Uterus (tissue), 4 donors: ENCODE data around the gene RPAP3. TPM values are rescaled to one million over a fixed set of nuclear protein-coding genes. Genes with fewer than 3 reads are reported as not detected.
A peak's percentile ranks its signal among the peaks of the same experiment; 100 is the strongest.
"Not testable (repeated sequence)": the region's sequence is repeated elsewhere in the genome, so short reads cannot be mapped to it uniquely, and the experiment has no call there.

Experiments used
- DNase-seq, 2 donors: peaks; one replicate each; pipeline ENCODE4 v3.0.0-alpha.2; 2019 to 2020
- H3K27ac ChIP-seq, 2 donors: fragments of 200-600 bp; sonication (generic); 1 replicate in 1 of 2; 2 replicates in 1 of 2; pipeline ENCODE4 v1.5.1; 2016 to 2018
- H3K27me3 ChIP-seq, 2 donors: fragments of 200-600 bp; sonication (generic); one replicate each; pipeline ENCODE4 v1.5.1; 2018 to 2019; ENCODE audit warnings: control low read depth in 1 of 2
- H3K36me3 ChIP-seq, 2 donors: fragments of 200-600 bp; sonication (generic); one replicate each; pipeline ENCODE4 v1.5.1; 2019; ENCODE audit warnings: control low read depth in 1 of 2
- H3K4me1 ChIP-seq, 2 donors: fragments of 200-600 bp; sonication (generic); one replicate each; pipeline ENCODE4 v1.5.1; 2018 to 2019; ENCODE audit warnings: control low read depth in 1 of 2
- H3K4me3 ChIP-seq, 2 donors: fragments of 200-600 bp; sonication (generic); 1 replicate in 1 of 2; 2 replicates in 1 of 2; pipeline ENCODE4 v1.5.1; 2018 to 2019; ENCODE audit warnings: mild to moderate bottlenecking in 1 of 2
- H3K9me3 ChIP-seq, 2 donors: fragments of 200-600 bp; sonication (generic); one replicate each; pipeline ENCODE4 v1.5.1; 2019; ENCODE audit warnings: control low read depth in 1 of 2
- CTCF ChIP-seq, 4 experiments: fragments of 200-600 bp in 2 of 4; fragments of 450-650 bp in 2 of 4; sonication (generic) in 2 of 4; IDR thresholded peaks; one replicate each; pipeline ENCODE4 v1.5.1; 2016 to 2019; ENCODE audit warnings: antibody characterized with exemption in 4 of 4, mild to moderate bottlenecking in 2 of 4, moderate library complexity in 1 of 4
- POLR2A ChIP-seq, 2 donors: fragments of 450-650 bp; IDR thresholded peaks; one replicate each; pipeline ENCODE4 v1.6.1; 2016; ENCODE audit warnings: antibody characterized with exemption in 2 of 2, mild to moderate bottlenecking in 1 of 2, moderate library complexity in 1 of 2
- intact Hi-C: fragments of 100-400 bp; cut with DNase I; formaldehyde crosslinking; loops from one replicate; pipeline ENCODE4 v1.15.1; 2023; ENCODE audit warnings: low total_unique reads
- total RNA-seq, 4 donors: library from RNA; depleted of rRNA in 3 of 4; stranded (reverse); fragments of >200 nt in 3 of 4; gene quantifications; one replicate each; pipeline versions ENCODE4 v1.1.0 to v1.2.4, GENCODE V29; 2014 to 2023
- donor health status: DM: yes; HTN: yes; CAD: no.

The RPAP3 gene
- total RNA-seq, 4 donors from 2014 or later, result 16.8 to 33.6 (median 22.2) TPM

- DNase-seq, result no peak
- Histone ChIP-seq H3K36me3 (no peaks in the 10 kb centered on the region), H3K4me1 (no peaks in the 10 kb centered on the region), H3K4me3 (no peak overlapping the region), H3K27me3 (no peaks in the 10 kb centered on the region), H3K27ac (no peak overlapping the region), H3K9me3 (no peaks in the 10 kb centered on the region)
- intact Hi-C loops, result loop anchor here (5.0 kb wide), 1 partner anchor 657 kb away; no protein-coding TSS in a partner anchor
- TF ChIP-seq CTCF (IDR thresholded peaks at IDR 0.05), result no peak
- TF ChIP-seq POLR2A (IDR thresholded peaks at IDR 0.05), result no peak
Observed at GRCh38 chr12:47689215-47689614, 16.6 kb downstream of the RPAP3 start.

- no peaks in the 10 kb centered on the region for H3K27me3 ChIP-seq
- intact Hi-C loops, result loop anchor here (5.0 kb wide), 1 partner anchor 655 kb away; no protein-coding TSS in a partner anchor
- no peaks in the 10 kb centered on the region for H3K4me1 ChIP-seq
- no peaks in the 10 kb centered on the region for H3K36me3 ChIP-seq
- TF ChIP-seq POLR2A (IDR thresholded peaks at IDR 0.05) (no peak), CTCF (IDR thresholded peaks at IDR 0.05) (no peak)
- DNase-seq, result no peak
- H3K4me3 ChIP-seq, result no peak overlapping the region
- no peak overlapping the region for H3K27ac ChIP-seq
- H3K9me3 ChIP-seq, result no peaks in the 10 kb centered on the region
Observed at GRCh38 chr12:47687636-47688035, 18.2 kb downstream of the RPAP3 start.

- Histone ChIP-seq H3K4me1 (no peaks in the 10 kb centered on the region), H3K4me3 (no peak overlapping the region), H3K36me3 (no peaks in the 10 kb centered on the region), H3K27ac (no peak overlapping the region), H3K27me3 (no peaks in the 10 kb centered on the region), H3K9me3 (no peaks in the 10 kb centered on the region)
- intact Hi-C loops, result loop anchor here (5.0 kb wide), 1 partner anchor 654 kb away; no protein-coding TSS in a partner anchor
- no peak for DNase-seq
- TF ChIP-seq POLR2A (IDR thresholded peaks at IDR 0.05) (no peak), CTCF (IDR thresholded peaks at IDR 0.05) (peak; percentile 52 to 61 (median 54))
Observed at GRCh38 chr12:47686645-47687240, 19.1 kb downstream of the RPAP3 start.

GRCh38 chr12:47679785-47680184 is 26.0 kb downstream of the RPAP3 start:
- no peaks in the 10 kb centered on the region for H3K9me3 ChIP-seq
- no peak for DNase-seq
- no peak overlapping the region for H3K4me3 ChIP-seq
- no peaks in the 10 kb centered on the region for H3K27me3 ChIP-seq
- no peak overlapping the region for H3K27ac ChIP-seq
- H3K4me1 ChIP-seq, result no peaks in the 10 kb centered on the region
- intact Hi-C loops, result no loop called here
- H3K36me3 ChIP-seq, result no peaks in the 10 kb centered on the region
- no peak for TF ChIP-seq CTCF (IDR thresholded peaks at IDR 0.05)
- no peak for TF ChIP-seq POLR2A (IDR thresholded peaks at IDR 0.05)

GRCh38 chr12:47672068-47672467 is 33.8 kb downstream of the RPAP3 start:
- no peak for DNase-seq
- Histone ChIP-seq H3K4me3 (no peak overlapping the region), H3K27me3 (no peaks in the 10 kb centered on the region), H3K9me3 (no peaks in the 10 kb centered on the region), H3K36me3 (no peaks in the 10 kb centered on the region), H3K4me1 (no peaks in the 10 kb centered on the region), H3K27ac (no peak overlapping the region)
- intact Hi-C loops, result no loop called here
- no peak for TF ChIP-seq CTCF (IDR thresholded peaks at IDR 0.05)

GRCh38 chr12:47667935-47668334 is 37.9 kb downstream of the RPAP3 start:
- H3K4me1 ChIP-seq, DNase-seq, H3K36me3 ChIP-seq, H3K9me3 ChIP-seq, H3K27me3 ChIP-seq, H3K4me3 ChIP-seq, intact Hi-C loops, H3K27ac ChIP-seq: not testable (repeated sequence)
